HG03457 (cell line): ENCODE measurements around the gene DIMT1.

ENCODE experiments used
- ATAC-seq: cut with Tn5 transposase; IDR thresholded peaks from one replicate; pipeline ENCODE4 v1.9.1; 2021; ENCODE audit warnings: moderate number of reproducible peaks; ENCODE audit not compliant: unreplicated experiment

DIMT1 gene

GRCh38 chr5:62372600-62372999 lies 31.1 kb downstream of the DIMT1 start:
- no peak for ATAC-seq

GRCh38 chr5:62371409-62371808 lies 32.3 kb downstream of the DIMT1 start:
- ATAC-seq, result no peak

- no peak for ATAC-seq
These were observed 34.7 kb downstream of the DIMT1 start for GRCh38 chr5:62369039-62369438.

GRCh38 chr5:62362701-62363100 lies 41.0 kb downstream of the DIMT1 start:
- no peak for ATAC-seq

- peak; percentile 79 for ATAC-seq
These were observed 49.5 kb downstream of the DIMT1 start for GRCh38 chr5:62354028-62354874.

GRCh38 chr5:62348723-62349481 lies 54.8 kb downstream of the DIMT1 start:
- no peak for ATAC-seq

- ATAC-seq, result no peak
These were observed 55.8 kb downstream of the DIMT1 start for GRCh38 chr5:62347928-62348327.

- no peak for ATAC-seq
These were observed 57.0 kb downstream of the DIMT1 start for GRCh38 chr5:62346748-62347147.

- ATAC-seq, result no peak
These were observed 60.3 kb downstream of the DIMT1 start for GRCh38 chr5:62343428-62343827.

- ATAC-seq, result no peak
These were observed 61.2 kb downstream of the DIMT1 start for GRCh38 chr5:62342476-62342837.

- ATAC-seq, result no peak
These were observed 61.8 kb downstream of the DIMT1 start for GRCh38 chr5:62341783-62342475.

GRCh38 chr5:62340979-62341378 lies 62.7 kb downstream of the DIMT1 start:
- ATAC-seq, result no peak

- ATAC-seq, result no peak
These were observed 63.3 kb downstream of the DIMT1 start for GRCh38 chr5:62340392-62340791.
